Naive thymus-derived CD4-positive, alpha-beta T cell (primary cell): ENCODE measurements around the gene SNAI1. TPM values are rescaled to one million over a fixed set of nuclear protein-coding genes. Genes with fewer than 3 reads are reported as not detected.
A peak's percentile ranks its signal among the peaks of the same experiment; 100 is the strongest.
"Not testable (repeated sequence)": the region's sequence is repeated elsewhere in the genome, so short reads cannot be mapped to it uniquely, and the experiment has no call there.

ENCODE experiments used
- ATAC-seq: fragments of 150-1000 bp; cut with Tn5 transposase; 2 replicates; pipeline ENCODE4 v1.10.0; 2021; ENCODE audit warnings: mild to moderate bottlenecking, moderate library complexity
- CTCF ChIA-PET: fragments of 350-600 bp; sonication (Branson Sonifier 250); formaldehyde crosslinking; loops from one replicate; lab custom pipeline; 2021; ENCODE audit warnings: antibody characterized with exemption; lab: Charles Lee
- POLR2A ChIA-PET: fragments of 350-600 bp; sonication (Branson Sonifier 250); formaldehyde crosslinking; loops from one replicate; lab custom pipeline; 2021; ENCODE audit warnings: antibody characterized with exemption, inconsistent platforms; lab: Charles Lee
- DNase-seq, 9 donors: peaks; one replicate each; pipeline versions ENCODE4 v3.0.0 to v3.0.0-alpha.2; 2020 to 2022; ENCODE audit warnings: mixed read lengths in 1 of 9
- H3K27ac ChIP-seq: one replicate; pipeline ENCODE4 v1.7.0; 2013; ENCODE audit warnings: mild to moderate bottlenecking, low read depth, low read length, moderate library complexity
- H3K27me3 ChIP-seq, 2 donors: one replicate each; pipeline ENCODE4 v1.7.0; 2013; ENCODE audit warnings: low read length in 2 of 2, mild to moderate bottlenecking in 2 of 2, moderate library complexity in 2 of 2; ENCODE audit not compliant: control insufficient read depth in 2 of 2, insufficient read depth in 2 of 2
- H3K36me3 ChIP-seq, 3 experiments: 1 replicate in 2 of 3; 2 replicates in 1 of 3; pipeline ENCODE4 v1.7.0; 2013; ENCODE audit warnings: low read length in 3 of 3, mild to moderate bottlenecking in 3 of 3, moderate library complexity in 1 of 3; ENCODE audit not compliant: insufficient read depth in 3 of 3, control insufficient read depth in 2 of 3
- H3K4me1 ChIP-seq, 2 donors: one replicate each; pipeline ENCODE4 v1.7.0; 2013; ENCODE audit warnings: low read length in 2 of 2, mild to moderate bottlenecking in 2 of 2, moderate library complexity in 1 of 2; ENCODE audit not compliant: control insufficient read depth in 2 of 2, insufficient read depth in 2 of 2
- H3K4me3 ChIP-seq: 2 replicates; pipeline ENCODE4 v1.7.0; 2013; ENCODE audit warnings: mild to moderate bottlenecking, low read length
- H3K9me3 ChIP-seq, 3 experiments: 1 replicate in 2 of 3; 2 replicates in 1 of 3; pipeline ENCODE4 v1.7.0; 2013; ENCODE audit warnings: low read length in 3 of 3; ENCODE audit not compliant: control insufficient read depth in 2 of 3
- H3K27ac Mint-ChIP-seq, 9 donors: one replicate each; pipeline ENCODE4 v1.8.0; 2020 to 2022; ENCODE audit warnings: mixed read lengths in 9 of 9, mild to moderate bottlenecking in 8 of 9, moderate library complexity in 5 of 9, inconsistent platforms in 2 of 9
- H3K27me3 Mint-ChIP-seq, 5 donors: one replicate each; pipeline ENCODE4 v1.8.0; 2021 to 2022; ENCODE audit warnings: mixed read lengths in 5 of 5, mild to moderate bottlenecking in 1 of 5
- H3K36me3 Mint-ChIP-seq, 5 donors: one replicate each; pipeline ENCODE4 v1.8.0; 2020 to 2022; ENCODE audit warnings: mixed read lengths in 5 of 5, mild to moderate bottlenecking in 3 of 5, inconsistent platforms in 1 of 5
- H3K4me1 Mint-ChIP-seq, 7 donors: one replicate each; pipeline ENCODE4 v1.8.0; 2020 to 2022; ENCODE audit warnings: mixed read lengths in 7 of 7, mild to moderate bottlenecking in 3 of 7, inconsistent platforms in 1 of 7
- H3K4me3 Mint-ChIP-seq, 10 donors: one replicate each; pipeline ENCODE4 v1.8.0; 2020 to 2022; ENCODE audit warnings: mild to moderate bottlenecking in 10 of 10, mixed read lengths in 10 of 10, moderate library complexity in 6 of 10, inconsistent platforms in 2 of 10
- H3K9me3 Mint-ChIP-seq, 11 donors: one replicate each; pipeline ENCODE4 v1.8.0; 2020 to 2022; ENCODE audit warnings: mixed read lengths in 11 of 11, mild to moderate bottlenecking in 4 of 11, inconsistent platforms in 1 of 11, moderate library complexity in 1 of 11
- intact Hi-C, 2 donors: fragments of 100-400 bp; cut with micrococcal nuclease; formaldehyde crosslinking; loops; one replicate each; pipeline ENCODE4 v1.15.1; 2023
- polyA plus RNA-seq, 2 donors: library from polyadenylated mRNA; unstranded; fragments of 300-500 nt; fragmentation: Illumina TruSeq; gene quantifications; one replicate each; pipeline ENCODE4 v1.2.3, GENCODE V29; 2021
- total RNA-seq, 6 experiments: library from RNA in 5 of 6; stranded (reverse) in 5 of 6; gene quantifications; 1 replicate in 5 of 6; 2 replicates in 1 of 6; pipeline ENCODE4 v1.2.3 and lab custom pipeline; 2021 to 2026

The SNAI1 gene
- total and polyA plus RNA-seq, 7 experiments from 2014 or later = 0.22 to 7.0 (median 0.34) TPM

DNA sequence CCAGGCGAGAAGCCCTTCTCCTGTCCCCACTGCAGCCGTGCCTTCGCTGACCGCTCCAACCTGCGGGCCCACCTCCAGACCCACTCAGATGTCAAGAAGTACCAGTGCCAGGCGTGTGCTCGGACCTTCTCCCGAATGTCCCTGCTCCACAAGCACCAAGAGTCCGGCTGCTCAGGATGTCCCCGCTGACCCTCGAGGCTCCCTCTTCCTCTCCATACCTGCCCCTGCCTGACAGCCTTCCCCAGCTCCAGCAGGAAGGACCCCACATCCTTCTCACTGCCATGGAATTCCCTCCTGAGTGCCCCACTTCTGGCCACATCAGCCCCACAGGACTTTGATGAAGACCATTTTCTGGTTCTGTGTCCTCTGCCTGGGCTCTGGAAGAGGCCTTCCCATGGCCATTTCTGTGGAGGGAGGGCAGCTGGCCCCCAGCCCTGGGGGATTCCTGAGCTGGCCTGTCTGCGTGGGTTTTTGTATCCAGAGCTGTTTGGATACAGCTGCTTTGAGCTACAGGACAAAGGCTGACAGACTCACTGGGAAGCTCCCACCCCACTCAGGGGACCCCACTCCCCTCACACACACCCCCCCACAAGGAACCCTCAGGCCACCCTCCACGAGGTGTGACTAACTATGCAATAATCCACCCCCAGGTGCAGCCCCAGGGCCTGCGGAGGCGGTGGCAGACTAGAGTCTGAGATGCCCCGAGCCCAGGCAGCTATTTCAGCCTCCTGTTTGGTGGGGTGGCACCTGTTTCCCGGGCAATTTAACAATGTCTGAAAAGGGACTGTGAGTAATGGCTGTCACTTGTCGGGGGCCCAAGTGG, 5.3 kb downstream of the SNAI1 start:
- CTCF ChIA-PET = interaction anchor here (0.6 to 1.2 kb wide), 4 partner anchors 10 to 248 kb away, joined by 3 to 7 read pairs (median 5); no protein-coding TSS in a partner anchor
- no peaks in the 10 kb centered on the region for H3K36me3 Mint-ChIP-seq
- no peak overlapping the region for H3K4me3 Mint-ChIP-seq
- POLR2A ChIA-PET = no interaction called here
- peaks cover 4% of the 10 kb centered on the region in 2 donors for H3K4me1 ChIP-seq
- H3K9me3 ChIP-seq = no peaks in the 10 kb centered on the region
- H3K27me3 ChIP-seq = no peaks in the 10 kb centered on the region
- DNase-seq (no peak), ATAC-seq (no peak)
- H3K9me3 Mint-ChIP-seq = no peaks in the 10 kb centered on the region
- peaks cover 0 to 13% (median 0%) of the 10 kb centered on the region in 5 donors for H3K27me3 Mint-ChIP-seq
- intact Hi-C loops = no loop called here
- H3K36me3 ChIP-seq = no peaks in the 10 kb centered on the region
- no peak overlapping the region for H3K27ac Mint-ChIP-seq
- H3K4me3 ChIP-seq = no peak overlapping the region
- no peak overlapping the region for H3K27ac ChIP-seq
- H3K4me1 Mint-ChIP-seq = peaks cover 0 to 12% (median 6%) of the 10 kb centered on the region in 7 donors

DNA sequence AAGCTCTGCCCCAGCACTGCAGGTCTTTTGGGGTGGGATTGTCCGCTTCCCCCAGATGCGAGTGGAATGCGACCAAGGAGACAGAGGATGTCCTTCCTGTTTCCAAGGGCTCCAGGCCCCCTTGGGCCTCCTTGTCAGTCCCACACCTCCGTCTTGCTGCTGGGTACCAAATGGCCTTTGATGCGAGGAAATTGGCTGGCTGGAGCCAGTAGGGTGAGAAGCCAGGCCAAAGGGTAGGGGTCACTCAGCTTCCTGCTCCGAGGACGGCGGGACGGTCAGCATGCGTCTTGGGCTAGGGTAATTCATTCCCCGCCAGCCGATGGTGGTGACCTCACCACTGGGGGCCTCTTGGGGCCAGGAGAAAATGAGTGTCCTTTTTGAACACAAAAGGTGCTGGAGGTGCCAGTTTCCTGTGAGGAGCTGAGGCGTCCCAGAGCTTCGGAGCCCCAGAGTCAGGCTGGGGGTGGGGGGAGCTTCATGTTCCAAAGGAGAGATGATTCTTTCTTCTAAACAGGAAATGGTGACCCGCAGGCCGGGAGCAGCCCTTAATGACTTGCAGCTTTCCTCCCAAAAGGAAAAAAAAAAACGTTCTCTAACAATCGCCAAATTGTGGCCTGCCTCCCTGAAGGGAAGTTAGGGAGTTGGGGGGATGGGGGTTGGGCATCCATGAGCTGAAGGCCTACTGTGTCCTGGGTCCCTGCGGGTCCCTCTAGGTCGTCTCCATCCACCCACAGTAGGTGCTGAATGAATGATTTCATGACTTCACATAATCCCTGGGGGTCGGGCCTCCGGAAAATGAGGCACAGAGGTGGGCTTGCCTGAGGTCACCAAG, 6.7 kb downstream of the SNAI1 start:
- Histone ChIP-seq H3K27me3 (no peaks in the 10 kb centered on the region), H3K4me3 (no peak overlapping the region), H3K36me3 (no peaks in the 10 kb centered on the region), H3K9me3 (no peaks in the 10 kb centered on the region), H3K27ac (no peak overlapping the region), H3K4me1 (no peaks in the 10 kb centered on the region)
- H3K4me1 Mint-ChIP-seq = peaks cover 0 to 5% (median 0%) of the 10 kb centered on the region in 7 donors
- DNase-seq = no peak
- ChIA-PET CTCF (interaction anchor here (0.8 to 1.2 kb wide), 3 partner anchors 11 to 81 kb away, joined by 3 to 7 read pairs (median 6); no protein-coding TSS in a partner anchor), POLR2A (no interaction called here)
- no peak overlapping the region for H3K4me3 Mint-ChIP-seq
- intact Hi-C loops = no loop called here
- no peaks in the 10 kb centered on the region for H3K36me3 Mint-ChIP-seq
- no peak overlapping the region for H3K27ac Mint-ChIP-seq
- peaks cover 0 to 9% (median 0%) of the 10 kb centered on the region in 5 donors for H3K27me3 Mint-ChIP-seq
- no peaks in the 10 kb centered on the region for H3K9me3 Mint-ChIP-seq
- peak; percentile 25 for ATAC-seq

DNA sequence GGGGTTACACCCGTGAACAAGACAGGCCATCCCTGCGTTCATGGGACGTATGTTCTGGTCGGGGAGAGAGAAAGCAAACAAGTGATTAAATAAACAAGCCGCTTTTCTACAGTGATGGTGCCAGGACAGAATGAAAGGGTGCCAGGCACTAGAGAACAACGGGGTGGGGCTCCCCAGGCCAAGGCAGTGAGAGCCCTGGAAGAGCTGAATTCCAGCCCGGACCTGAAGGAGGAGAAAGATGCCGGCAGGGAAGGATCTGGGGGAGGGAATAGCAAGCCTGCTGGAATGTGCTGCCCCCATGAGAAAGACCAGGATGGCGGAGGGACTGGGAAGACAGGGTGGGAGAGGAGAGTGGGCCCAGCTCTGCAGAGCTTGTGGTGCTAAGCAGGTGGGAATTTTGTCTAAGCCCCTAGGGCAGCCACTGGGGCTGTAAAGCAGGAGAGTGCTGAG, 7.5 kb downstream of the SNAI1 start:
- Histone ChIP-seq H3K27ac (no peak overlapping the region), H3K36me3 (no peaks in the 10 kb centered on the region), H3K4me3 (no peak overlapping the region), H3K9me3 (no peaks in the 10 kb centered on the region), H3K4me1 (no peaks in the 10 kb centered on the region), H3K27me3 (no peaks in the 10 kb centered on the region)
- intact Hi-C loops = no loop called here
- DNase-seq = no peak
- no peaks in the 10 kb centered on the region for H3K9me3 Mint-ChIP-seq
- POLR2A ChIA-PET = no interaction called here
- ATAC-seq = no peak
- no peak overlapping the region for H3K4me3 Mint-ChIP-seq
- H3K4me1 Mint-ChIP-seq = peaks cover 0 to 5% (median 0%) of the 10 kb centered on the region in 7 donors
- H3K36me3 Mint-ChIP-seq = no peaks in the 10 kb centered on the region
- H3K27me3 Mint-ChIP-seq = peaks cover 0 to 9% (median 0%) of the 10 kb centered on the region in 5 donors
- CTCF ChIA-PET = interaction anchor here (1.2 to 1.3 kb wide), 2 partner anchors 11 to 79 kb away, joined by 3 read pairs; no protein-coding TSS in a partner anchor
- no peak overlapping the region for H3K27ac Mint-ChIP-seq

DNA sequence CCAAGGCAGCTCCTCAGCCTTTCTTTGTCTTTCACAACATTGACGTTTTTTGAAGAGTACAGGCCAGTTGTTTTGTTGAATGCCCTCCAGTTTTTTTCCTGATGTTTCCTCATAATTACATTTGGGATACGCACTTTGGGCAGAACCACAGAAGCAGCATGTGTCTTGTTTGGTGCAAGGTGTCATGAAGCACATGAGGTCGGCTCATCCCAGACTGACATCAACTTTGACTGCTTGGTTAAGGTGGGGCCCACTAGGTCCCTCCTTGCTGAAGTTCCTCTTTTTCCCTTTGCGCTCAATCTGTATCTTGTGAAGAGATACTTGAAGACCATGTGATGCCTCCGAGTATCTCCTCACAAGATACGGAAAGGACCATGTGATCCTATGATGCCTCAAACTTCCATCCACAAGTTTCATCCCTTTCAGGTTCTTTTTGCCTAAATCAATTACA, 10.5 kb downstream of the SNAI1 start:
- Histone ChIP-seq H3K27ac (no peak overlapping the region), H3K9me3 (no peaks in the 10 kb centered on the region), H3K4me1 (no peaks in the 10 kb centered on the region), H3K36me3 (no peaks in the 10 kb centered on the region), H3K4me3 (no peak overlapping the region), H3K27me3 (no peaks in the 10 kb centered on the region)
- no peak overlapping the region for H3K4me3 Mint-ChIP-seq
- no peaks in the 10 kb centered on the region for H3K36me3 Mint-ChIP-seq
- H3K9me3 Mint-ChIP-seq = no peaks in the 10 kb centered on the region
- H3K27me3 Mint-ChIP-seq = peaks cover 0 to 13% (median 0%) of the 10 kb centered on the region in 5 donors
- peaks cover 0 to 5% (median 0%) of the 10 kb centered on the region in 7 donors for H3K4me1 Mint-ChIP-seq
- POLR2A ChIA-PET = no interaction called here
- intact Hi-C loops = no loop called here
- CTCF ChIA-PET = interaction anchor here (0.6 to 0.9 kb wide), 3 partner anchors 14 to 43 kb away, joined by 3 to 5 read pairs (median 3); no protein-coding TSS in a partner anchor
- DNase-seq (no peak), ATAC-seq (peak; percentile 77)
- no peak overlapping the region for H3K27ac Mint-ChIP-seq

DNA sequence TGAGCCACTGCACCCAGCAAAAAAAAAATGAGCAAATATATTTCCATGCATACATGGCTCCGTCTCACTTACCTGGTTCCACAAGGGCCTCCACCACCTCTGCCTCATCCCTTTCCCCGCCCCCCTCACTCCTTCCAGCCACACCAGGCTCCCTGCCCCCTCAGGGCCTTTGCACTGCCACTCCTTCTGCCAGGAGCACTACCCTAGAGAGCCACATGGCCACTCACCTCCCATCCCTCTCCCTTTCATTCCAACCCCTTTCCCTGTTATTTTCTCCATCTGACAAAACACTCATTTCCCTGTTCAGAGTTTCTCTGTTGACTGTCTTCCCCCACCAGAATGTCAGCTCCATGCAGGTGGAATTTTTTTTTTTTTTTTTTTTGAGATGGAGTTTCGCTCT, 12.8 kb downstream of the SNAI1 start:
- no peaks in the 10 kb centered on the region for H3K27me3 ChIP-seq
- ATAC-seq (no peak), DNase-seq (no peak)
- CTCF ChIA-PET = interaction anchor here (1.5 kb wide), 1 partner anchor 76 kb away, joined by 3 read pairs; no protein-coding TSS in a partner anchor
- no peak overlapping the region for H3K4me3 ChIP-seq
- no peaks in the 10 kb centered on the region for H3K36me3 ChIP-seq
- no peaks in the 10 kb centered on the region for H3K36me3 Mint-ChIP-seq
- intact Hi-C loops = no loop called here
- H3K27ac ChIP-seq = no peak overlapping the region
- H3K4me1 Mint-ChIP-seq = peaks cover 0 to 2% (median 0%) of the 10 kb centered on the region in 7 donors
- H3K27me3 Mint-ChIP-seq = peaks cover 0 to 13% (median 0%) of the 10 kb centered on the region in 5 donors
- POLR2A ChIA-PET = no interaction called here
- H3K9me3 ChIP-seq = no peaks in the 10 kb centered on the region
- no peaks in the 10 kb centered on the region for H3K9me3 Mint-ChIP-seq
- no peak overlapping the region for H3K4me3 Mint-ChIP-seq
- no peak overlapping the region for H3K27ac Mint-ChIP-seq
- no peaks in the 10 kb centered on the region for H3K4me1 ChIP-seq

DNA sequence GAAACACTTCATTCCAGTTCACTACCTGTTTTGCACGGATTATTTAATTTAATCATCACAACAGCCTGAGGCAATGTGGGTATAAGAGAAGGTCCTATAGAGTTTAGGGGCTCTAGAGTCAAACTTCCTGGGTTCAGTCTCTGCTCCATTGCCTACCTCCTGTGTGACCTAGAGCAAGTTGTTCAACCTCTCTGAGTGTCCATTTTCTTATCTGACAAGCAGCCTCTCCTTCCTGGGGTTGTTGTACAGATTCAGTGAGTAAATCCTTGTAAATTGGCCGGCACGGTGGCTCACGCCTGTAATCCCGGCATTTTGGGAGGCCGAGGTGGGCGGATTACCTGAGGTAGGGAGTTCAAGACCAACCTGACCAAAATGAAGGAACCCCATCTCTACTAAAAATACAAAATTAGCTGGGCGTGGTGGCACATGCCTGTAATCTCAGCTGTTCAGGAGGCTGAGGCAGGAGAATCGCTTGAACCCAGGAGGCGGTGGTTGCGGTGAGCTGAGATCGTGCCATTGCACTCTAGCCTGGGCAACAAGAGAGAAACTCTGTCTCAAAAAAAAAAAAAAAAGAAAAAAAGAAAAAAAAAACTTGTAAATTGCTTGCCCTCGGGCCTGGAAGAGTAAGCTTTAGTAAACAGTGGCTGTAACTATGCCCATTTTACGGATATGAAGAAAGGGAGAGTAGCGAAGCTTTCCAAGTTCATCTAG, 15.9 kb downstream of the SNAI1 start:
- H3K27me3 Mint-ChIP-seq, DNase-seq, H3K9me3 ChIP-seq, H3K4me3 Mint-ChIP-seq, H3K4me1 ChIP-seq, intact Hi-C loops, H3K4me3 ChIP-seq, H3K27ac Mint-ChIP-seq, H3K36me3 Mint-ChIP-seq, H3K9me3 Mint-ChIP-seq, POLR2A ChIA-PET, ATAC-seq, H3K27ac ChIP-seq, H3K27me3 ChIP-seq, H3K36me3 ChIP-seq: not testable (repeated sequence)
- peaks cover 0 to 16% (median 0%) of the 10 kb centered on the region in 7 donors for H3K4me1 Mint-ChIP-seq
- CTCF ChIA-PET = interaction anchor here (0.6 kb wide), 1 partner anchor 51 kb away, joined by 3 read pairs; no protein-coding TSS in a partner anchor
